K562 (cell line): ENCODE data around the gene RTF2. TPM values are rescaled to one million over a fixed set of nuclear protein-coding genes. Genes with fewer than 3 reads are reported as not detected.

ENCODE experiments used
- FOS ChIP-seq: IDR thresholded peaks from 3 replicates; pipeline ENCODE4 v1.6.1; 2011; ENCODE audit not compliant: insufficient read length; ENCODE audit errors: extremely low read depth
- GABPA ChIP-seq: fragments of 200-800 bp; sonication (Bioruptor generic); conservative IDR thresholded peaks from 2 replicates; pipeline ENCODE4 v1.6.1; 2016; ENCODE audit warnings: low read depth, missing genetic modification characterization, missing compliant biosample characterization
- GATAD2A ChIP-seq: fragments of 450-650 bp; IDR thresholded peaks from 2 replicates; pipeline ENCODE4 v1.6.1; 2017
- HDAC2 ChIP-seq: fragments of 450-650 bp; IDR thresholded peaks from 2 replicates; pipeline ENCODE4 v1.6.1; 2016; ENCODE audit warnings: mild to moderate bottlenecking
- HNRNPK ChIP-seq: fragments of 200-400 bp; formaldehyde crosslinking; IDR thresholded peaks from one replicate; pipeline ENCODE4 v1.6.1; 2018; ENCODE audit warnings: mild to moderate bottlenecking, low read depth, low read length; ENCODE audit not compliant: poor library complexity, severe bottlenecking
- ILK ChIP-seq: fragments of 450-650 bp; IDR thresholded peaks from 2 replicates; pipeline ENCODE4 v1.6.1; 2016; ENCODE audit warnings: missing genetic modification characterization, low read depth, mild to moderate bottlenecking, missing compliant biosample characterization, moderate library complexity, borderline replicate concordance
- NFATC3 ChIP-seq: fragments of 450-650 bp; IDR thresholded peaks from 2 replicates; pipeline ENCODE4 v1.6.1; 2017; ENCODE audit warnings: mild to moderate bottlenecking
- NFE2 ChIP-seq: IDR thresholded peaks from 2 replicates; pipeline ENCODE4 v1.6.1; 2014; ENCODE audit warnings: antibody characterized with exemption, low read depth
- SETDB1 ChIP-seq: IDR thresholded peaks from one replicate; pipeline ENCODE4 v1.6.1; 2012; ENCODE audit warnings: low read length, control low read depth, inconsistent platforms
- ZFP91 ChIP-seq: sonication (generic); formaldehyde crosslinking; IDR thresholded peaks from 2 replicates; pipeline ENCODE4 v1.8.0; 2022; ENCODE audit warnings: mild to moderate bottlenecking, missing genetic modification reagents
- ZNF175 ChIP-seq: fragments of 200-800 bp; sonication (Bioruptor generic); IDR thresholded peaks from 2 replicates; pipeline ENCODE4 v1.6.1; 2016; ENCODE audit warnings: low read depth, mild to moderate bottlenecking, missing genetic modification characterization, missing compliant biosample characterization
- ZNF444 ChIP-seq: fragments of 250-450 bp; sonication (Bioruptor Pico); IDR thresholded peaks from 2 replicates; pipeline ENCODE4 v1.4.0; 2020; ENCODE audit warnings: mild to moderate bottlenecking, moderate library complexity
- ZNF584 ChIP-seq: fragments of 200-800 bp; sonication (Bioruptor generic); IDR thresholded peaks from 2 replicates; pipeline ENCODE4 v1.6.1; 2016; ENCODE audit warnings: low read depth, mild to moderate bottlenecking, missing genetic modification characterization, missing compliant biosample characterization
- polyA plus RNA-seq, 8 experiments: library from polyadenylated mRNA; depleted of rRNA in 4 of 8; stranded (reverse) in 5 of 8; unstranded in 3 of 8; fragments of >200 nt; fragmentation: Nextera tagmentation in 2 of 8; fragmentation: Illumina TruSeq in 1 of 8; extraction: Ambion mirVana in 2 of 8; extraction: Trizol in 1 of 8; gene quantifications; 2 replicates each; pipeline versions ENCODE4 v1.2.1 to v1.2.3, GENCODE V29; 2011 to 2014; ENCODE audit warnings: inconsistent platforms in 1 of 8, missing spikeins in 1 of 8
- total RNA-seq, 7 experiments: library from RNA; depleted of rRNA in 6 of 7; stranded (reverse); fragments of >200 nt in 6 of 7; fragmentation: Illumina TruSeq in 2 of 7; extraction: Trizol in 2 of 7; gene quantifications; 2 replicates each; pipeline versions ENCODE4 v1.2.1 to v1.2.3, GENCODE V29; 2011 to 2021; ENCODE audit warnings: low replicate concordance in 1 of 7
- TF ChIP-seq, protein P1 (sequence below): fragments of 450-650 bp; IDR thresholded peaks from 2 replicates; pipeline ENCODE4 v1.6.1; 2017; ENCODE audit warnings: antibody characterized with exemption
- TF ChIP-seq, protein P2 (sequence below): sonication (generic); formaldehyde crosslinking; IDR thresholded peaks from 2 replicates; pipeline ENCODE4 v1.8.1; 2023; ENCODE audit warnings: mild to moderate bottlenecking, missing genetic modification reagents
- TF ChIP-seq, protein P3 (sequence below), 2 experiments: IDR thresholded peaks in 1 of 2; conservative IDR thresholded peaks in 1 of 2; 2 replicates each; pipeline ENCODE4 v1.6.1; 2016; ENCODE audit warnings: low read depth in 2 of 2, mild to moderate bottlenecking in 1 of 2, missing compliant biosample characterization in 1 of 2, missing genetic modification characterization in 1 of 2, moderate library complexity in 1 of 2
- TF ChIP-seq, protein P4 (sequence below): fragments of 450-650 bp; IDR thresholded peaks from 2 replicates; pipeline ENCODE4 v1.6.1; 2016; ENCODE audit warnings: borderline replicate concordance

The RTF2 gene
- total and polyA plus RNA-seq, 9 of the 15 experiments (the other 6 are each of a cell fraction or from before 2014, with no cell fraction given) = 67.0 to 177 (median 84.9) TPM

DNA sequence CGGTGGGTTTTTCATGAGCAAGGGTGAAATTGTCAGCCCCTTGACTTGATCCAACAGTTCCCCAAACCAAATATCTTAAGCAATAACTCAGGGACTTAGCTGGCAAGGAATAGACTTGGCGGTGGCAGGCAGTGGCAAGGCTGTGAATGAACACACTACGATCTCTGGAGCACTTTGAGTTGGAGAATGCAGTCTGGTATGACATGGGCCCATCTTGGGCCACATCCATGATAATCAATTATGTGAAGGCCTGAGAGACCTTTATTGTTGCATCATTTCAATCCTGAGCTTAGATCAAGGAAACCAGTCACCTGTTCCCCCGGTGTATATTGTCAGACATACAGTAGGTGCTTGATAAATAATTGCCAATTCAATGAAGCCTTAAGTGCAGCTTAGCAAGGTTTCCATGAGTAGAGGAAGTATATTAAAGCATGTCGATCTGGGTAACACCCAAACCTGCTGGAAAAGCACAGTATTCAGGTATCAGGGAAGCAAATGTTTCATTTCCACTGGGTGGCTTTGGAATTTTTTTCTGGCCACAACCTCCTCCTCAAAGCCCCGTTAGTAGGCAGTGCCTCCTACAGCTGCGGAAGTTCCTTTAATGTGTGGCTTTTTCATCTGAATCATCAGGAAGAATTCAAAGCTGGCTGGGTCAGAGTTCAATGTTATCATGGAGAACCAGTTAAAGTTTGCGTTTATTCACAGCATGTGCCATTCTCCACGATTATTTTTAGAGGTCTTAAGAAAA is 46.2 kb upstream of the RTF2 start (continued):
- TF ChIP-seq, protein P1, sequence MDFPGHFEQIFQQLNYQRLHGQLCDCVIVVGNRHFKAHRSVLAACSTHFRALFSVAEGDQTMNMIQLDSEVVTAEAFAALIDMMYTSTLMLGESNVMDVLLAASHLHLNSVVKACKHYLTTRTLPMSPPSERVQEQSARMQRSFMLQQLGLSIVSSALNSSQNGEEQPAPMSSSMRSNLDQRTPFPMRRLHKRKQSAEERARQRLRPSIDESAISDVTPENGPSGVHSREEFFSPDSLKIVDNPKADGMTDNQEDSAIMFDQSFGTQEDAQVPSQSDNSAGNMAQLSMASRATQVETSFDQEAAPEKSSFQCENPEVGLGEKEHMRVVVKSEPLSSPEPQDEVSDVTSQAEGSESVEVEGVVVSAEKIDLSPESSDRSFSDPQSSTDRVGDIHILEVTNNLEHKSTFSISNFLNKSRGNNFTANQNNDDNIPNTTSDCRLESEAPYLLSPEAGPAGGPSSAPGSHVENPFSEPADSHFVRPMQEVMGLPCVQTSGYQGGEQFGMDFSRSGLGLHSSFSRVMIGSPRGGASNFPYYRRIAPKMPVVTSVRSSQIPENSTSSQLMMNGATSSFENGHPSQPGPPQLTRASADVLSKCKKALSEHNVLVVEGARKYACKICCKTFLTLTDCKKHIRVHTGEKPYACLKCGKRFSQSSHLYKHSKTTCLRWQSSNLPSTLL = no peak
- TF ChIP-seq FOS = no peak
- TF ChIP-seq ILK (tag) = no peak
- TF ChIP-seq, protein P2, sequence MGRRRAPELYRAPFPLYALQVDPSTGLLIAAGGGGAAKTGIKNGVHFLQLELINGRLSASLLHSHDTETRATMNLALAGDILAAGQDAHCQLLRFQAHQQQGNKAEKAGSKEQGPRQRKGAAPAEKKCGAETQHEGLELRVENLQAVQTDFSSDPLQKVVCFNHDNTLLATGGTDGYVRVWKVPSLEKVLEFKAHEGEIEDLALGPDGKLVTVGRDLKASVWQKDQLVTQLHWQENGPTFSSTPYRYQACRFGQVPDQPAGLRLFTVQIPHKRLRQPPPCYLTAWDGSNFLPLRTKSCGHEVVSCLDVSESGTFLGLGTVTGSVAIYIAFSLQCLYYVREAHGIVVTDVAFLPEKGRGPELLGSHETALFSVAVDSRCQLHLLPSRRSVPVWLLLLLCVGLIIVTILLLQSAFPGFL (CRISPR knock-in tag) = no peak
- TF ChIP-seq HDAC2 = no peak
- no peak for TF ChIP-seq HNRNPK
- no peak for TF ChIP-seq ZNF584 (CRISPR knock-in tag)
- no peak for TF ChIP-seq ZNF444 (CRISPR knock-in tag)
- TF ChIP-seq NFE2 = peak; percentile 57; the same call in 1 of the 2 replicates
- TF ChIP-seq GABPA = no peak
- no peak for TF ChIP-seq SETDB1
- no peak for TF ChIP-seq NFATC3
- no peak for TF ChIP-seq GATAD2A
- no peak for TF ChIP-seq ZNF175 (CRISPR knock-in tag)
- TF ChIP-seq, protein P3, sequence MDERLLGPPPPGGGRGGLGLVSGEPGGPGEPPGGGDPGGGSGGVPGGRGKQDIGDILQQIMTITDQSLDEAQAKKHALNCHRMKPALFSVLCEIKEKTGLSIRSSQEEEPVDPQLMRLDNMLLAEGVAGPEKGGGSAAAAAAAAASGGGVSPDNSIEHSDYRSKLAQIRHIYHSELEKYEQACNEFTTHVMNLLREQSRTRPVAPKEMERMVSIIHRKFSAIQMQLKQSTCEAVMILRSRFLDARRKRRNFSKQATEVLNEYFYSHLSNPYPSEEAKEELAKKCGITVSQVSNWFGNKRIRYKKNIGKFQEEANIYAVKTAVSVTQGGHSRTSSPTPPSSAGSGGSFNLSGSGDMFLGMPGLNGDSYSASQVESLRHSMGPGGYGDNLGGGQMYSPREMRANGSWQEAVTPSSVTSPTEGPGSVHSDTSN (CRISPR knock-in tag; IDR thresholded peaks at IDR 0.05; ENCODE audit: low read depth) = no peak
- TF ChIP-seq, protein P3 (tag; conservative IDR thresholded peaks at IDR 0.05; ENCODE audit: low read depth) = no peak
- TF ChIP-seq, protein P4, sequence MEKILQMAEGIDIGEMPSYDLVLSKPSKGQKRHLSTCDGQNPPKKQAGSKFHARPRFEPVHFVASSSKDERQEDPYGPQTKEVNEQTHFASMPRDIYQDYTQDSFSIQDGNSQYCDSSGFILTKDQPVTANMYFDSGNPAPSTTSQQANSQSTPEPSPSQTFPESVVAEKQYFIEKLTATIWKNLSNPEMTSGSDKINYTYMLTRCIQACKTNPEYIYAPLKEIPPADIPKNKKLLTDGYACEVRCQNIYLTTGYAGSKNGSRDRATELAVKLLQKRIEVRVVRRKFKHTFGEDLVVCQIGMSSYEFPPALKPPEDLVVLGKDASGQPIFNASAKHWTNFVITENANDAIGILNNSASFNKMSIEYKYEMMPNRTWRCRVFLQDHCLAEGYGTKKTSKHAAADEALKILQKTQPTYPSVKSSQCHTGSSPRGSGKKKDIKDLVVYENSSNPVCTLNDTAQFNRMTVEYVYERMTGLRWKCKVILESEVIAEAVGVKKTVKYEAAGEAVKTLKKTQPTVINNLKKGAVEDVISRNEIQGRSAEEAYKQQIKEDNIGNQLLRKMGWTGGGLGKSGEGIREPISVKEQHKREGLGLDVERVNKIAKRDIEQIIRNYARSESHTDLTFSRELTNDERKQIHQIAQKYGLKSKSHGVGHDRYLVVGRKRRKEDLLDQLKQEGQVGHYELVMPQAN = no peak
- TF ChIP-seq ZFP91 (CRISPR knock-in tag) = no peak
